Medulla oblongata (tissue), 1 donor: ENCODE measurements around the gene GPX2.
A peak's percentile ranks its signal among the peaks of the same experiment; 100 is the strongest.

Source experiments
- DNase-seq: peaks from one replicate; pipeline ENCODE4 v3.0.0-alpha.2; 2015; ENCODE audit errors: extremely low spot score

The GPX2 gene

GRCh38 chr14:64942531-64943111, at the start of gene GPX2:
TSS of gene GPX2 (minus strand) at chr14:64942745. CDS start at chr14:64942726, 19 bp downstream.
- no peak for DNase-seq

- no peak for DNase-seq
Observed at GRCh38 chr14:64990939-64991338, 48.4 kb upstream of the GPX2 start.

GRCh38 chr14:64990296-64990695, 47.8 kb upstream of the GPX2 start:
- DNase-seq: no peak

- no peak for DNase-seq
Observed at GRCh38 chr14:64987438-64987767, 44.9 kb upstream of the GPX2 start.

- peak; percentile 98 for DNase-seq
Observed at GRCh38 chr14:64986648-64987437, 44.3 kb upstream of the GPX2 start, which contains the start of gene FNTB. TSS of gene FNTB (plus strand) at chr14:64986895. CDS start at chr14:64986954, 59 bp downstream.

GRCh38 chr14:64983439-64984310, 41.1 kb upstream of the GPX2 start:
- DNase-seq: peak; percentile 78

GRCh38 chr14:64979336-64980074, 37.0 kb upstream of the GPX2 start:
- DNase-seq: no peak

- no peak for DNase-seq
Observed at GRCh38 chr14:64974563-64974962, 32.0 kb upstream of the GPX2 start.

GRCh38 chr14:64973826-64974225, 31.3 kb upstream of the GPX2 start:
- no peak for DNase-seq

GRCh38 chr14:64973026-64973442, 30.5 kb upstream of the GPX2 start:
- no peak for DNase-seq

GRCh38 chr14:64971943-64972791, 29.6 kb upstream of the GPX2 start, which contains the start of gene RAB15:
TSS of gene RAB15 (minus strand) at chr14:64972336. CDS start at chr14:64972076, 260 bp downstream.
- DNase-seq: no peak

- no peak for DNase-seq
Observed at GRCh38 chr14:64971491-64971942, 29.0 kb upstream of the GPX2 start.

- no peak for DNase-seq
Observed at GRCh38 chr14:64970776-64971477, 28.4 kb upstream of the GPX2 start.

- DNase-seq: no peak
Observed at GRCh38 chr14:64970041-64970440, 27.5 kb upstream of the GPX2 start.

GRCh38 chr14:64968651-64969050, 26.1 kb upstream of the GPX2 start:
- DNase-seq: no peak

GRCh38 chr14:64968167-64968566, 25.6 kb upstream of the GPX2 start:
- no peak for DNase-seq

GRCh38 chr14:64966976-64967375, 24.4 kb upstream of the GPX2 start:
- DNase-seq: no peak

- no peak for DNase-seq
Observed at GRCh38 chr14:64965356-64966000, 22.9 kb upstream of the GPX2 start.

GRCh38 chr14:64963611-64964010, 21.1 kb upstream of the GPX2 start:
- no peak for DNase-seq
